ENCODE measurements around the gene CCL19. TPM values are rescaled to one million over a fixed set of nuclear protein-coding genes. Genes with fewer than 3 reads are reported as not detected.

CCL19 gene
- total and polyA plus RNA-seq, 2 experiments from 2014 or later: not detected

DNA sequence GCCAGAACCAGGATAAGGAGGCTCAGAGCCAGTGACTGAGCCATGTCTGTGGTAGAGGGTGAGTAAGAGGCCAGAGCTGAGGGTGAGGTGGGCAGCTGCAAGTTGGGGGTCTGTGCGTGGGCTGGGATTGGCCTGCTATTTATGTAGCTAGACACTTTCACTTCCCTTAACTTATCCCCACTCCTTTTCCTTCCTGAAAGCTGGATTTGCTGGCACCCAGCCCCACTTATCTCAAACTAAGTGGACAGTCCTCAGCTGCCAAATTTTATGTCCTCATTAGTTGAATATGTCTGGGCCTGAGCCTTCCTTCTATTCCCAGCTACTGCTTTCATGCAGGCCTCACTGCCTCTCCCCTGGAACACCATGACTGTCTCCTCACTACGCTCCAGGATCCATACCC lies 18.9 kb upstream of the CCL19 start, which contains the start of gene CCL21:
Gene CCL21 (minus strand): TSS at position 114 of the 400 bp plus-strand sequence. CDS start 70 bp downstream, at position 44.
- no peaks in the 10 kb centered on the region for H3F3A ChIP-seq (replicated peaks; ENCODE audit: low read depth)
- H3K27ac ChIP-seq (ENCODE audit: low read depth): no peak within 1 kb of the TSS
- no peaks in the 10 kb centered on the region for H3K27me3 ChIP-seq (ENCODE audit: insufficient read depth)
- DNase-seq (ENCODE audit: low spot score) (no peak), ATAC-seq (no peak)
- no peaks in the 10 kb centered on the region for H3K79me2 ChIP-seq (replicated peaks; ENCODE audit: insufficient read depth)
- H3K27ac Mint-ChIP-seq: no peak within 1 kb of the TSS
- H3K4me1 ChIP-seq (ENCODE audit: insufficient read depth): no peaks in the 10 kb centered on the region
- no peaks in the 10 kb centered on the region for H4K20me1 ChIP-seq (replicated peaks; ENCODE audit: insufficient read depth)
- H3K4me1 Mint-ChIP-seq: no peaks in the 10 kb centered on the region
- H2AFZ ChIP-seq: no peak within 1 kb of the TSS
- H3K4me3 ChIP-seq: no peak within 1 kb of the TSS
- H3K36me3 Mint-ChIP-seq (ENCODE audit: low read depth): no peaks in the 10 kb centered on the region
- 0 out of 2 replicates have a peak, but pooled peaks cover 4% of the 10 kb centered on the region for H3K9me2 ChIP-seq (ENCODE audit: insufficient read depth)
- no peaks in the 10 kb centered on the region for H3K9me3 Mint-ChIP-seq
- H3K27me3 Mint-ChIP-seq (ENCODE audit: insufficient read depth, low read depth, poor library complexity): peaks cover 9% of the 10 kb centered on the region
- H3K4me2 ChIP-seq: no peak within 1 kb of the TSS
- H3K4me3 Mint-ChIP-seq: no peak within 1 kb of the TSS
- H3K36me3 ChIP-seq (ENCODE audit: insufficient read depth): no peaks in the 10 kb centered on the region
- TF ChIP-seq NANOG (IDR thresholded peaks at IDR 0.05; ENCODE audit: borderline replicate concordance) (no peak), REST (IDR thresholded peaks at IDR 0.05; ENCODE audit: unreplicated experiment) (no peak), ZNF114 (CRISPR knock-in tag; IDR thresholded peaks at IDR 0.05) (no peak), EZH2 (IDR thresholded peaks at IDR 0.05; ENCODE audit: low read depth, unreplicated experiment) (no peak), CTCF (conservative IDR thresholded peaks at IDR 0.05; ENCODE audit: low read depth in 2 of 2) (no peak), POLR2AphosphoS5 (IDR thresholded peaks at IDR 0.05; ENCODE audit: low read depth) (no peak), EZH2phosphoT487 (IDR thresholded peaks at IDR 0.05; ENCODE audit: unreplicated experiment) (no peak), JUNB (IDR thresholded peaks at IDR 0.05; ENCODE audit: unreplicated experiment) (no peak), CREB1 (CRISPR knock-in tag; IDR thresholded peaks at IDR 0.05; ENCODE audit: low read depth) (no peak), ZNF331 (CRISPR knock-in tag; IDR thresholded peaks at IDR 0.05; ENCODE audit: low read depth) (no peak), ZNF462 (CRISPR knock-in tag; IDR thresholded peaks at IDR 0.05) (no peak), STAT1 (IDR thresholded peaks at IDR 0.05; ENCODE audit: unreplicated experiment) (no peak)
- TF ChIP-seq, protein P1, sequence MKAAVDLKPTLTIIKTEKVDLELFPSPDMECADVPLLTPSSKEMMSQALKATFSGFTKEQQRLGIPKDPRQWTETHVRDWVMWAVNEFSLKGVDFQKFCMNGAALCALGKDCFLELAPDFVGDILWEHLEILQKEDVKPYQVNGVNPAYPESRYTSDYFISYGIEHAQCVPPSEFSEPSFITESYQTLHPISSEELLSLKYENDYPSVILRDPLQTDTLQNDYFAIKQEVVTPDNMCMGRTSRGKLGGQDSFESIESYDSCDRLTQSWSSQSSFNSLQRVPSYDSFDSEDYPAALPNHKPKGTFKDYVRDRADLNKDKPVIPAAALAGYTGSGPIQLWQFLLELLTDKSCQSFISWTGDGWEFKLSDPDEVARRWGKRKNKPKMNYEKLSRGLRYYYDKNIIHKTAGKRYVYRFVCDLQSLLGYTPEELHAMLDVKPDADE (IDR thresholded peaks at IDR 0.05): no peak

All from GM23338 (cell line).